OCI-LY3 (cell line): ENCODE results near the gene SMPDL3A.

Experiments
- CTCF ChIP-seq: fragments of 200-600, 300-600 bp; sonication (generic); IDR thresholded peaks from 2 replicates; pipeline ENCODE4 v1.5.1; 2014; ENCODE audit warnings: antibody characterized with exemption, low read length, low read depth
- EZH2phosphoT487 ChIP-seq: fragments of 200-600 bp; shearing (Covaris generic); IDR thresholded peaks from 2 replicates; pipeline ENCODE4 v1.6.1; 2018; ENCODE audit warnings: antibody characterized with exemption, mixed run types, low read depth

GRCh38 chr6:122845464-122845863 lies 56.4 kb downstream of the SMPDL3A start:
- TF ChIP-seq CTCF (no peak), EZH2phosphoT487 (no peak)
